Fibroblast of upper back skin (primary cell): Measurements from ENCODE around the gene THAP11.

Source experiments
- DNase-seq: peaks from one replicate; pipeline ENCODE4 v3.0.0-alpha.2; 2013

Gene THAP11

GRCh38 chr16:67885976-67886375 lies 43.9 kb downstream of the THAP11 start:
- no peak for DNase-seq

- no peak for DNase-seq
These were observed 44.3 kb downstream of the THAP11 start for GRCh38 chr16:67886387-67886786.

GRCh38 chr16:67888331-67888730 lies 46.2 kb downstream of the THAP11 start:
- no peak for DNase-seq

GRCh38 chr16:67892375-67892774 lies 50.3 kb downstream of the THAP11 start:
- DNase-seq, result no peak

- peak; percentile 95 for DNase-seq
These were observed 51.0 kb downstream of the THAP11 start, which contains the start of gene PSKH1 for GRCh38 chr16:67892899-67893742. PSKH1 (plus strand) TSS chr16:67893254; CDS start chr16:67908750, 15,496 bp downstream.
